Measurements from ENCODE around the gene MAPKAPK3.

The MAPKAPK3 gene

GRCh38 chr3:50689558-50689957, 72.6 kb downstream of the MAPKAPK3 start:
- DNase-seq (ENCODE audit: low spot score): no peak

- DNase-seq (ENCODE audit: low spot score): no peak
Measured at GRCh38 chr3:50695031-50695430, 78.1 kb downstream of the MAPKAPK3 start.

DNA sequence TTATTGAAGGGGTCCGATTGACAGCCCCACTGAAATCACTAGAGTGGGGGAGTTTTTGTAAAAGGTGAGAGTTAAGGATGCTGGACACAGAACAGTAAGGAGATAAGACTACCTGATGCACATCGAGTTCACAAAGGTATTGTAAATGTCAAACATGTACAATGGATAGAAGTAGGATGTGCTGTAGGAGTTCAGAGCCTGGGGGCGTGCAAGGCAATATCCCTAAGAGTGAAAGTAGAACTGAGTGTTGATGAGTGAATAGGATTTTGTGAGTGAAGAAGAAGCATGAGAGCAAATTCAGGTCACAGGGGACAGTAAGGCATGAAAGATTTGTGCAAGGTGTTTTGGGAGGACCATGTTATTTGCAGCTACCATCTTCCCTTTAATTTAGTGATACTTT, 79.3 kb downstream of the MAPKAPK3 start:
- no peak for DNase-seq (ENCODE audit: low spot score)

GRCh38 chr3:50698269-50698668, 81.3 kb downstream of the MAPKAPK3 start:
- DNase-seq (ENCODE audit: low spot score): no peak

All from Ammon's horn (tissue), 1 donor.